NCI-H1436 (cell line): ENCODE measurements around the gene HLA-DOA.

Source experiments
- DNase-seq: peaks from one replicate; lab custom pipeline; 2025; lab: John Stamatoyannopoulos, UW

Gene HLA-DOA

DNA sequence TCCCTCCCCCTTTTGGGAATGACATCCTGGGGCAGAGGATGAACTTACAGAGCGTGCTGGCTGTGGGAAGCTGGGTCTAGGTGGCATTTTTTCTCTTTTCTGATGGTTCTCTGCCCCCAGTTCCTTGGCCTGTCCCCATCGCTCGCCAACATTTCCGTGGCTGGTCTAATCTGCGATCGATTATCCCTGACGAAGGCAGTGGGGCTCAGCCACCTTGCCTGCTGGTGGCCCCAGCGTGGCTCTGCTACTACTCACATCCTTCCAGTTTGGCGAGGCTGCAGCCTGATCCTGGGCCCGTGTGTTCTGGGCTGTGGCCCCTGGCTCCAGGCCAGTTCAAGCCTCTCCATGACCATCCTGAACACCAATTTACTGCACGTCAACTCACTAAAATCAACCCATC, 6.4 kb upstream of the HLA-DOA start:
- DNase-seq: no peak

GRCh38 chr6:33014841-33015634, 5.6 kb upstream of the HLA-DOA start:
- DNase-seq: peak; percentile 63

DNA sequence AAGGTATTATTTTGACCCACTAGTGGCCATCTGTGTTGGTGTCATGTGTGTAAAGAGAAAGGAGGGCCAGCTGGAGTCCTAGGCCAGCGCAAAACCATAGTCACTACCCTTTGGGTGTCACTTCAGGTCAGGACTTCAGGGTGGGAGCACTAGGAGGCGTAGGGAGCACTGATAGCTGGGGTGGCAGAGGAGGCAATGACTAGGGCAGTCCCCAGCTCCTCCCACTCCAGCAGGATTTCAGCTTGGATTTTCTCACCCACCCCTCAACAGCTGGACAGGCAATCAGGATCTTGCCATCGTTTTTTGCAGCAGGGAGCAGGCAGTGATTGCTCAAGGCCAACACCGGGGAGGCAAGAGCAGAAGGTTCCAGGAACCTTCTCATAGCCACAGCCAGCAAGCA, 4.2 kb upstream of the HLA-DOA start:
- no peak for DNase-seq

DNA sequence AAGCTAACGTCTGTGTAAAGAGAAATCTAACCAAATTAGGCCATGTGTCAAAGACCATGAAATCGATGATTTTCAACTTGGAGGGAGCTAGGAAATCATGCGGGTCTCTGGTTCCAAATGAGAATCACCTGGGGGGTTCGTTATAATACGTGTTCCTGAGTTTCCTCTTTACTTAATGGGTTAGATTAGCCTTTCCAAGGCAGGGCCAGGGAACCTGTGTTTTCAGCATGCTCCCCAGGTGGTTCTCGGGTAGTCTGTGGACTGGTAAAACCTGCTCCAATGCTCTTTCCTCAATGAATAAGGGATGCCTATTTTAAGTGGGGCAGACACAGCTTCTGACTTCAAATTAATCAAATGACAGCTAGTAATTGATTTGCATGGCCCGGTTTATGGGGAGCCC, 965 bp upstream of the HLA-DOA start:
- no peak for DNase-seq

GRCh38 chr6:33007831-33008400, 1.5 kb downstream of the HLA-DOA start:
- no peak for DNase-seq

- no peak for DNase-seq
Observed at GRCh38 chr6:33004940-33005339, 4.5 kb downstream of the HLA-DOA start.

GRCh38 chr6:33001685-33002084, 7.7 kb downstream of the HLA-DOA start:
- DNase-seq: no peak

GRCh38 chr6:33000055-33000454, 9.3 kb downstream of the HLA-DOA start:
- peak; percentile 13 for DNase-seq

GRCh38 chr6:32995448-32995847, 13.9 kb downstream of the HLA-DOA start:
- DNase-seq: no peak

DNA sequence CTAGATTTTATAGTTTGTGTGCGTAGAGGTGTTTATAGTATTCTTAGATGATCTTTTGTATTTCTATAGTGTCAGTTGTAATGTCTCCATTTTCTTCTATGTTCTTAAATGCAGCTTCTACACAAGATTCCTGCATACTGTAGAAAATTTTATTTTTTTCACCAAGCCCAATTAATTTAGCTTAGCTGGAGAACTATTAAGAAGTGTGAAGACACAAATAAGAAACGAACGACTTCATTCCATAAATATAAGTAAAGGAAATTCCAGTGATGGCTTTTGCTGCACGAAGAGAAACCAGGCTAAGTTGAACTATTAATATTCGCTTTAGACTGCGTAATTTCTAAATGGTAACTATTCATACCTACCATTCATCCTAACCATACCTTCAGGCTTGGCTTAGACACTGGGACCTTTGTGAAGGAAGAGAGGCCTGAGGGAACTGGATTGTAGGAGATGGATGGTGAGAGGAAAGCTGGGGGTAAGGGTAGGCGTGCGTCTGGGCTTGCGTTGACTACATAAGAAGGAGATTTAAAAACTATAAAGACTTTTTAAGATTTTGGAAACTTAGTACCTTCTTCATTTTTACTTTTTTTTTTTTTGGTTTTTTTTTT, 15.9 kb downstream of the HLA-DOA start:
- no peak for DNase-seq

- DNase-seq: no peak
Observed at GRCh38 chr6:32991972-32992371, 17.4 kb downstream of the HLA-DOA start.

- DNase-seq: no peak
Observed at GRCh38 chr6:32989368-32989767, 20.0 kb downstream of the HLA-DOA start.

DNA sequence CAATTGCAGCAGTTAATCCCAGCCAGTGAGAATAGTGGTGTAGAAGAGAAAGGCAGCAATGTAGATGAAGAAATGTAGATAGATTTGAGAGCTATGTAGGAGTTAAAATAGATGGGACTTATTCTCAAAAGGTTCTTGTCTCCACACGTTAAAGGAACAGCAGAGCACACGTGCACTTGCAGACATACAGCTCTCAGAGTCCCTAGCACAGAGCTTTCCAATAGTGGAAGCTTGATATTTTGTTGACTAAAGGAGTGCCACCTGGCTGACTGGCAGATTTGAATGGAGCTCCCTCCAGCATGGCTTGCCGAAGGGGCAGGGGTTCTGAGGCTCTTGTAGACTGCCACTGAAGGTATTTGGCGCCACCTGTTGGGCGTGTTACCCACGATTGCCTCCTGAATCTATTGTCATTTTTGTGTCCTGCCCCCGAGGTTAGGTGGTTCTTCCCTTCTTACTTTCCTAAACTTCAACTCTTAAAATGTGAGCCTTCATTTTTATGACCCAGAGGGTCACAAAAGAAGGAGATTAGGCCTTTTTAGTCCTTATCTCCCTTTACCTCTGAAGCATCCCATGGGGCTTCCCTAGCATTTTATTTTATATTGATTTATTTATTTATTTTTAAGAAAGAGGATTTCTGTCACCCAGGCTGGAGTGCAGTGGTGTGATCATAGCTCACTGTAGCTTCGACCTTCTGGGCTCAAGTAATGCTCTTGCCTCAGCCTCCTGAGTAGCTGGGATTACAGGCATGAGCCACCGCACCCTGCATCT, 24.6 kb downstream of the HLA-DOA start:
- peak; percentile 90 for DNase-seq

DNA sequence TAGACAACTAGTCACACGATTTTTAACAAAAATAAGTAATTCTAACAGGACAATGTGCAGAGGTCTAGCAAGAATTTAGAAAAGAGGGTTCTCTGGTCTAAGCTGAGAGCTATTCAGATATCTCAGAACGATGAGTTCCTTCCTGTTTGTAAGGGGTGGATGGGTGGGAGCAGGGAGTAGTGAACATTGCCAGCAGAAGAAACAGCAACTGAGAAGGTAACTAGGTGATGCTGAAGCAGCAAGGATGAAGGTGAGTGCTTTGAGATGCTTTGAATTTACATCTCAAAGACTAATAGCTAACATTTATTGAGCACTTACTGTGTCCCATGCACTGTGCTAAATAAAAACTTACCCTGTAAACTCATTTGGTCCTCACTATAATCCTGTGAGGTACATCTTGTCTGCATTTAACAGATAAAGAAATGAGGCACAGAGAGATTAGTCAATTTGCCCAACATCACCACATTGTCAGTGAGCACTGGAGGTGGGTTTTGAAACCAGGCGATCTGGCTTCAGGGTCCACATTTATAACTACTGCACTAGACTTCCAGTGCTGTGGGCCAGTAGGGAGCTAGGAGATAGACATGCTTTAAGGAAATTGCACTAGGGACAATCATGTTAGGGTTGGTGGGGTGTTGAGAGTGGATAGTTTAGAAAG, 25.3 kb downstream of the HLA-DOA start:
- no peak for DNase-seq

- no peak for DNase-seq
Observed at GRCh38 chr6:32983493-32983848, 25.9 kb downstream of the HLA-DOA start.

DNA sequence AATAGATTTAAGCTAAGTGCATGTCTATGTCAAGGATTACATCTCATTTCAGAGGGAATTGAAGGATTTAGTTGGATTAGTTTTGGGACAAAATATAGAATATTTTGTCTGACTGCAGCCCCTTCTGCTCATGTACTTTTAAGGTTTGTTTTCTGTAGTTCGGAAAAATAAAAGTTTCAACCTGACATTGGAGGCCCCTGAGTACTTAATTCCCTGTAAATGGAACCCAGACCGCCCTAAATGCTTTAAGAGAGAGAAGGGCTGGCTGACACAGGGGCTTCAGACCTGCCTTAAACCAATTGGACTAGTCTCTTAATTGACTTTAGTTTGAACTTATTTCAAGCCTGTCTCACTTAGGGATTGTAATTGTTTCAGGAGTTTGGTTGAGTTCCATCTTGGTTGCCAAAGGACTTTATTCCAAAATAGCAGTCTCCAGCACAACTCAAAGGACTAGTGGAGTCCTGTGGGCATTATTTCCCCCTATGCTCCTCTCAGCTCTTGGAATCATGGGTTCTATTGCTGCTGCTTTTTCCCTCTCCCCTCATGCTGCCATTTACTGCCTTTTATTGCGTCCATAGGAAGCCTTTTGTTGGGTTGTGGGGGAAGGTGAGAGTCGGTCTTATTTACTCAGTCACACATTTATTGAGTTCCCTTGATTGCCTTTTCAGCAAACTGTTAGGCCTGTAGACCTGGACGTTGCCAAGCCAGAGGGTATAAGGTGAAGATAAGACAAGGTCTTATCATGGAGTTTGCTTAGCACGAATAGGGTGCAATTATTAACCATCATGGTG, 26.5 kb downstream of the HLA-DOA start:
- no peak for DNase-seq

- peak; percentile 59 for DNase-seq
Observed at GRCh38 chr6:32982084-32982701, 27.2 kb downstream of the HLA-DOA start.

DNA sequence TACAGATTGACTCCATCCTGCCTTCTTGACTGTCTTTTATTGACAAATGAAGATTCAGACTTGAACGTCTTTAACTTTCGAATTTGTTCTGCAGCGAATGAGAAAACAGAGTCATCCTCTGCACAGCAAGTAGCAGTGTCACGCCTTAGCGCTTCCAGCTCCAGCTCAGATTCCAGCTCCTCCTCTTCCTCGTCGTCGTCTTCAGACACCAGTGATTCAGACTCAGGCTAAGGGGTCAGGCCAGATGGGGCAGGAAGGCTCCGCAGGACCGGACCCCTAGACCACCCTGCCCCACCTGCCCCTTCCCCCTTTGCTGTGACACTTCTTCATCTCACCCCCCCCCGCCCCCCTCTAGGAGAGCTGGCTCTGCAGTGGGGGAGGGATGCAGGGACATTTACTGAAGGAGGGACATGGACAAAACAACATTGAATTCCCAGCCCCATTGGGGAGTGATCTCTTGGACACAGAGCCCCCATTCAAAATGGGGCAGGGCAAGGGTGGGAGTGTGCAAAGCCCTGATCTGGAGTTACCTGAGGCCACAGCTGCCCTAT, 28.8 kb downstream of the HLA-DOA start:
- DNase-seq: no peak

DNA sequence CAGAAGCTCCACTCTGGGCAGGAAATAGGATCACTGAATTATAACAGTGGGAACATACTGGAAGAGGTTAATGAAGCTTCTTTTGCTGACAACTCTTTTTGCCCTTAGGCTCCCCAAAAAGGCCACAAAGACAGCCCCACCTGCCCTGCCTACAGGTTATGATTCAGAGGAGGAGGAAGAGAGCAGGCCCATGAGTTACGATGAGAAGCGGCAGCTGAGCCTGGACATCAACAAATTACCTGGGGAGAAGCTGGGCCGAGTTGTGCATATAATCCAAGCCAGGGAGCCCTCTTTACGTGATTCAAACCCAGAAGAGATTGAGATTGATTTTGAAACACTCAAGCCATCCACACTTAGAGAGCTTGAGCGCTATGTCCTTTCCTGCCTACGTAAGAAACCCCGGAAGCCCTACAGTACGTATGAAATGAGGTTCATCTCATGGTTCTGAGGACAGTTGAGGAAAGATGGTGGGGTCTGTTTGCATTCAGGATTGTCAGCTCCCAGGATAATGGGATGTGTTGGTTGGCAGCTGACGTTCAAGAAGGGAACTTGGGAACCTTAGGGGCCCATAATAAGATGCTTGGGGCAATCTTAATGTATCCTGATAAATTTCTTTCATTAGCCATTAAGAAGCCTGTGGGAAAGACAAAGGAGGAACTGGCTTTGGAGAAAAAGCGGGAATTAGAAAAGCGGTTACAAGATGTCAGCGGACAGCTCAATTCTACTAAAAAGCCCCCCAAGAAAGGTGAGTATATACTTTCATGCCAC, 29.5 kb downstream of the HLA-DOA start:
- no peak for DNase-seq

GRCh38 chr6:32977953-32978324, 31.5 kb downstream of the HLA-DOA start:
- no peak for DNase-seq
